Spinal cord (tissue), 10 donors: Measurements from ENCODE around the gene TDG. TPM values are rescaled to one million over a fixed set of nuclear protein-coding genes. Genes with fewer than 3 reads are reported as not detected.
A peak's percentile ranks its signal among the peaks of the same experiment; 100 is the strongest.

Experiments
- DNase-seq, 6 donors: peaks; one replicate each; pipeline versions ENCODE4 v3.0.0 to v3.0.0-alpha.2; 2013 to 2015; ENCODE audit warnings: low spot score in 6 of 6, low read depth in 4 of 6
- H3K27ac ChIP-seq: one replicate; pipeline ENCODE4 v1.5.1; 2013; ENCODE audit warnings: low read depth, low read length, control low read depth
- H3K27me3 ChIP-seq: one replicate; pipeline ENCODE4 v1.6.1; 2013; ENCODE audit warnings: low read length; ENCODE audit not compliant: control insufficient read depth, insufficient read depth
- H3K36me3 ChIP-seq: one replicate; pipeline ENCODE4 v1.6.1; 2013; ENCODE audit warnings: low read length; ENCODE audit not compliant: control insufficient read depth, insufficient read depth
- H3K4me1 ChIP-seq: one replicate; pipeline ENCODE4 v1.6.1; 2013; ENCODE audit warnings: low read length; ENCODE audit not compliant: control insufficient read depth, insufficient read depth
- H3K4me3 ChIP-seq: one replicate; pipeline ENCODE4 v1.5.1; 2013; ENCODE audit warnings: low read depth, low read length, control low read depth
- H3K9me3 ChIP-seq: one replicate; pipeline ENCODE4 v1.6.1; 2013; ENCODE audit warnings: low read length; ENCODE audit not compliant: control insufficient read depth, insufficient read depth
- WGBS: methylation state at CpG from one replicate; pipeline ENCODE4 v1.1.5; 2013; ENCODE audit warnings: missing lambda C conversion rate; ENCODE audit not compliant: insufficient coverage; 5-methylcytosine and 5-hydroxymethylcytosine counted together
- polyA plus RNA-seq, 2 donors: library from polyadenylated mRNA; unstranded; fragments of 120-200 nt; gene quantifications; one replicate each; pipeline ENCODE4 v1.2.1, GENCODE V29; 2013; ENCODE audit not compliant: insufficient read length in 2 of 2
- total RNA-seq, 2 donors: library from RNA; depleted of rRNA in 1 of 2; stranded (reverse); fragments of 120-200 nt in 1 of 2; fragments of >200 nt in 1 of 2; gene quantifications; one replicate each; pipeline versions ENCODE4 v1.2.3 to v1.2.4, GENCODE V29; 2013 to 2014
- donor health status: healthy.

TDG gene
- total and polyA plus RNA-seq, 4 donors = 29.5 to 34.4 (median 30.1) TPM

- under 1% methylated on average over 23 of the region's 37 CpGs for WGBS
- H3K4me3 ChIP-seq = peak overlapping the region; percentile 92
- peak in 5 of 6 donors; percentile 9 to 53 (median 26) for DNase-seq
- H3K27me3 ChIP-seq = no peaks in the 10 kb centered on the region
- H3K36me3 ChIP-seq = peaks cover 9% of the 10 kb centered on the region
- peak overlapping the region; percentile 94 for H3K27ac ChIP-seq
- H3K9me3 ChIP-seq = no peaks in the 10 kb centered on the region
- peaks cover 3% of the 10 kb centered on the region for H3K4me1 ChIP-seq
These were observed 34.6 kb upstream of the TDG start for GRCh38 chr12:103930787-103931735.

- H3K27ac ChIP-seq = no peak overlapping the region
- no peaks in the 10 kb centered on the region for H3K9me3 ChIP-seq
- no CpG with 5 or more reads among the region's 2 CpGs for WGBS
- peaks cover 16% of the 10 kb centered on the region for H3K36me3 ChIP-seq
- no peak overlapping the region for H3K4me3 ChIP-seq
- peaks cover 3% of the 10 kb centered on the region for H3K4me1 ChIP-seq
- peak in 2 of 6 donors; percentile 4 to 7 for DNase-seq
- no peaks in the 10 kb centered on the region for H3K27me3 ChIP-seq
These were observed 32.4 kb upstream of the TDG start for GRCh38 chr12:103933237-103933636.

DNA sequence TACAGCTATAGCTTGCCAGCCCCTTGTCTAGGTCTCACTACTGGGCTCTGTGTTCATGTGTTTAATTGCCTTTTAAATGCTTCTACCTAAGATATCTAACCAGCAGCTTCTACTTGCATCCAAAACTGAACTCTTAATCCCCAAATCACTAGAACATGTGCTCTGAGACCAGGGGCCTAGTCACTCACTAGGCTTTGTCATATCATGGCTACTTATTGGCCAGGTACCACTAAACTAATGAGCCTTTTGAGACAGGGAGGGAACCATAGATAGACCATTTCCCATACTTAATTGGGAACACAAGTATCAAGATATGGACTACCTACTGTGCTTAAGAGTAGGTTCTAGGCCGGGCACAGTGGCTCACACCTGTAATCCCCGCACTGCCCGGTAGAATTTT lies 29.0 kb upstream of the TDG start:
- Histone ChIP-seq H3K4me1 (peaks cover 3% of the 10 kb centered on the region), H3K27ac (no peak overlapping the region), H3K36me3 (peaks cover 29% of the 10 kb centered on the region), H3K4me3 (no peak overlapping the region), H3K27me3 (no peaks in the 10 kb centered on the region), H3K9me3 (no peaks in the 10 kb centered on the region)
- DNase-seq = no peak
- WGBS = no CpG with 5 or more reads among the region's 3 CpGs

GRCh38 chr12:103944964-103945363 lies 20.7 kb upstream of the TDG start:
- Histone ChIP-seq H3K4me1 (no peaks in the 10 kb centered on the region), H3K4me3 (no peak overlapping the region), H3K36me3 (peaks cover 30% of the 10 kb centered on the region), H3K9me3 (no peaks in the 10 kb centered on the region), H3K27me3 (no peaks in the 10 kb centered on the region), H3K27ac (no peak overlapping the region)
- 100% methylated on average over 1 of the region's 3 CpGs for WGBS
- no peak for DNase-seq

DNA sequence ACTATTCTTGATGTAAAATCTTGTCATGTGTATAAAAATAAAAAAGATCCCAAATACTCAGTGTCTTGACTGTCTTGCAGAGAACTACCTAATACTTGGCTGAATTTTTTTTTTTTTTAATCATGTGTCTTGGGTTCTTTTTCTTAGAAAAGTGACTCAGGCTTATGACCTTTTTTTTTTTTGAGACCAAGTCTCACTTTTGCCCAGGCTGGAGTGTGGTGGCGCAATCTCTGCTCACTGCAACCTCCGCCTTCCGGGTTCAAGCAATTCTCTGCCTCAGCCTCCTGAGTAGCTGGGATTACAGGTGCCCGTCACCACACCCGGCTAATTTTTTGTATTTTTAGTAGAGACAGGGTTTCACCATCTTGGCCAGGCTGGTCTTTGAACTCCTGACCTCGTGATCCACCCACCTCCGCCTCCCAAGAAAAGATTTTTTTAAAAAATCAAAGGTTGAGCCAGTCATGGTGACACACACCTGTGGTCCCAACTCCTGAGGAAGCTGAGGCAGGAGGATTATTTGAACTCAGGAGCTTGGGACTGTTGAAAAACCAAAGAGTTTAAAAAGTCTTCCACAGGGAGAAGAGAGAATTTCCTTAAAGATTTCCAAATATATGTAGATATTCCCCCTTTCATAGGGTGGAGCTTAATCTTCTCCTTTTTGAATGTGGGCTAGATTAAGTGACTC lies 17.7 kb upstream of the TDG start:
- Histone ChIP-seq H3K4me1 (no peaks in the 10 kb centered on the region), H3K27ac (no peak overlapping the region), H3K27me3 (no peaks in the 10 kb centered on the region), H3K9me3 (no peaks in the 10 kb centered on the region), H3K4me3 (no peak overlapping the region), H3K36me3 (peaks cover 29% of the 10 kb centered on the region)
- no peak for DNase-seq
- no CpG with 5 or more reads among the region's 7 CpGs for WGBS

DNA sequence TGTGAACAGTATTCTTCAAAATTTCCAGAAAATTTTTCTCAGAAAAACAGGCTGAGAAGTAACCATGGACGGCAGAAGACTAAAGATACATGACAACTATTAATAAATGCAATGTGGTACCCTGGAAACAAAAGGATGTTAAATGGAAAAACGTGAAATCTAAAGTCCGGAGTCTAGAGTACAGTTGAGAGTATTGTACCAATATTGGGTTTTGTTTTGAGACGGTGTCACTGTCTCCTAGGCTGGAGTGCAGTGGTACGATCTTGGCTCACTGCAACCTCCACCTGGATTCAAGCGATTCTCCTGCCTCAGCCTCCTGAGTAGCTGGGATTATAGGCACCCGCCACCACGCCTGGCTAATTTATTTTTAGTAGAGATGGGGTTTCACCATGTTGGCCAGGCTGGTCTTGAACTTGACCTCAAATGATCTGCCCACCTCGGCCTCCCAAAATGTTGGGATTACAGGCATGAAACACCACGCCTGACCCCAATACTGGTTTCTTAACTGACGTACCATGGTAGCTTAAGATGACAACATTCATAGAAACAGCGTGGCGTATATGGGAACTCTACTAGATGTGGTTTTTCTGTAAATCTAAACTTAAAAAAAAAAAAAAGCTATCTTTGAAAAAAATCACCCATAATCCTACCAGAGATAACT lies 16.8 kb upstream of the TDG start:
- Histone ChIP-seq H3K4me3 (no peak overlapping the region), H3K4me1 (no peaks in the 10 kb centered on the region), H3K9me3 (no peaks in the 10 kb centered on the region), H3K27ac (no peak overlapping the region), H3K36me3 (peaks cover 26% of the 10 kb centered on the region), H3K27me3 (no peaks in the 10 kb centered on the region)
- DNase-seq = no peak
- 95% methylated on average over 5 of the region's 13 CpGs for WGBS

- Histone ChIP-seq H3K36me3 (peaks cover 10% of the 10 kb centered on the region), H3K27ac (no peak overlapping the region)
- WGBS = no CpG with 5 or more reads among the region's 1 CpG
These were observed 13.2 kb upstream of the TDG start for GRCh38 chr12:103952497-103952896.

DNA sequence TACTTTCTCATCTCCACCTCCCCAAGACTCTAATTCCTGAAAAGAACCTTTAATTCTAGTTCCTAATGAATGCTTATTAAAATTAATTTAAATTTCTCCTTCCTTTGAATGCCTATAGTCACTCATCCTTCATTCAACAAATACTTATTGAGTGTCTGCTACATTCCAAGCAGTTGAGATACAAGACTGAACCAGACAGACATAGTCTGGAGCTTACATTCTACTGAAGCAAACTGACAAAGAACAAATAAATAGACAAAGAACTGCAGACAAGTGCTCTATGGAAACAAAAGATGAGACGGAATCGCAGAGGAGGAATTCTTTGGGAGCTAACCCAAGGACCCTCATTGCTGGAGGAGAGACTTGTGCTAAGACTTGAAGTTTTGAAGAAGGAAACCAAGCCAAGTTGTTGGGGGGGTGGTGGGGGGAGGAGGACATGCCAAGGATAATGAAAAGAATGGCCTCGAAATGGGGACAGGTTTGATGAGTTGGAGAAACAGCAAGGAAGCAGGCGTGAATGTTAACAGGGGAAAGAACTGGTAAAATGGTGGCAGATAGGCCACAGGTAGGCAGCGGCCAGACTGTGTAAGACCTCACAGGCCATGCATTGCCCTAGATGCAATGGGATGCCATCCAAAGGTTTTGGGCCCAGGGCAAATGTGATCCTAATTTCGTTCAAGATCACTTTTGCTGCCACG lies 9.7 kb upstream of the TDG start:
- Histone ChIP-seq H3K36me3 (peaks cover 4% of the 10 kb centered on the region), H3K27ac (peak overlapping the region; percentile 98), H3K4me3 (peak overlapping the region; percentile 75), H3K4me1 (peaks cover 17% of the 10 kb centered on the region), H3K27me3 (no peaks in the 10 kb centered on the region), H3K9me3 (no peaks in the 10 kb centered on the region)
- 7% methylated on average over 7 of the region's 7 CpGs for WGBS
- DNase-seq = peak in 2 of 6 donors; percentile 15 to 26

More at GRCh38 chr12:103952497-103952896, 13.2 kb upstream of the TDG start:
- H3K4me1 ChIP-seq = peaks cover 15% of the 10 kb centered on the region
- no peak overlapping the region for H3K4me3 ChIP-seq
- no peaks in the 10 kb centered on the region for H3K27me3 ChIP-seq
- no peak for DNase-seq
- H3K9me3 ChIP-seq = no peaks in the 10 kb centered on the region

DNA sequence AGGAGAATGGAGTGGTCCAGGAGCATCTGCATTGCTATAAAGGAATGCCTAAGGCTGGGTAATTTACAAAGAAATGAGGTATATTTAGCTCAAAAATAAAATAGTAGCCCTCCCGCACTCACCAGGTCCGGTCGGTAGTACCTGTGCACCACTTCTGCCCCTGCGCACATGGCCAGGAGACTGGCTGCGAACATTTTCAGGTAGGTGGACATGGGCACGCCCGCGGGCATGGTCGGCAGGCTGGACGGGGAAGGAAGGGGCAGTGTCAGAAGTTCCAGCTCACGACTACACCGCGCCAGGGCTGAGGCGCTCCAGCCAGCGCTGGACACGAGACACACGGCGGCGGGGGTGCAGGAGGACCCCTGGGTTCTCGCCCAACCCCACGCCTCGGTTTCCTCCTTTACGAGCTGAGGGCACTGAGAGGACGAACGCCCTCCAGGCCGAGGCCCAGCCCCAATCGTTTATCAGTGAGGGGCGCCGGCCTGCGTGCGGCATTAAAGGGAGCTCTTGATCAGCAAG lies 9.1 kb upstream of the TDG start:
- 0% methylated on average over 31 of the region's 31 CpGs for WGBS
- DNase-seq = no peak
- no peaks in the 10 kb centered on the region for H3K27me3 ChIP-seq
- H3K4me1 ChIP-seq = peaks cover 17% of the 10 kb centered on the region
- H3K9me3 ChIP-seq = no peaks in the 10 kb centered on the region
- peak overlapping the region; percentile 98 for H3K27ac ChIP-seq
- peak overlapping the region; percentile 75 for H3K4me3 ChIP-seq
- peaks cover 4% of the 10 kb centered on the region for H3K36me3 ChIP-seq
